Measurements from ENCODE around the gene VAMP8. TPM values are rescaled to one million over a fixed set of nuclear protein-coding genes. Genes with fewer than 3 reads are reported as not detected.

VAMP8 gene
- total RNA-seq, 1 experiment from 2014 or later = not detected

DNA sequence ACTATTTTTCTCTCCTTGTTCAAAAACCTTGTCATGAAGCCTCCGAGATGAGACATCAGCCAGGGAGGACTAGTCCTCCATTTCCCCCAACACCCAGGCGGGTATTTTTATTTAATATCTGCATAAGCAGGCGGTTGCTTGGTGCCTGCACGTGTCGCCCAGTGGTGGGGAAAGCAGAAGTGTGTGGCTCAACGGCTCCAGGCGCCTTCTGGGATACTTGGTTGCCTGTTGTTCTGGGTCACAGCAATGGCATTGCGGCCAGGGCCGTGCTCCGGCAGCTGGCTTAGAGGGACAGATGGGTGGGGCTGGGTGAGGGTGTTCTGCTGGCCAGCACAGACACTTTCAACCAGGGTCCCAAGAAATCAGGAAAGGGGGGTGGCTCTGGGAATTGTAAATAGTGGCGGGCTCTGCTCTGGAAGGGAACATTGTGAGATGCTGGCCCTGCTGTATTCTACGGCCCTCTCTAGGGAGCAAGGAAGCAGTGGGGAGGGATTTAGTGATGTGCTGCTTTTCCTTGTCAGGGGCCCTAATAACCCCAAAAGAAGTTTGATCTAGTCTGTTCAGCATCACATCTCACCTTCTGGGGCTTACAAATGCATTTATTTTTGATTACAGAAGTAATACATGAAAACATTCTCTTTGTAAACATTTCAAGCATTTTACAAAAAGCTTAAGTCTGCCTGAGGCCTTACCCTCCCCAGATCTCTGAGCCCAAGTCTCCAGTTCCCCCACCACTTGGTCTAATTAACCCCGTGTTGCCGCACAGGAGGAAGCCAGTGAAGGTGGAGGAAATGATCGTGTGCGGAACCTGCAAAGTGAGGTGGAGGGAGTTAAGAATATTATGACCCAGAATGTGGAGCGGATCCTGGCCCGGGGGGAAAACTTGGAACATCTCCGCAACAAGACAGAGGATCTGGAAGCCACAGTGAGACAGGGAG is 1.1 kb downstream of the VAMP8 start:
- DNase-seq (ENCODE audit: low read depth in 1 of 2, low spot score in 2 of 2) = no peak
- H3K4me3 ChIP-seq = no peak overlapping the region
- H3K4me1 ChIP-seq (replicated peaks) = peaks cover 5% of the 10 kb centered on the region; the same call in 1 of the 2 replicates
- no peaks in the 10 kb centered on the region for H3K36me3 ChIP-seq
- no peak overlapping the region for H3K27ac ChIP-seq
- H3K27me3 ChIP-seq (replicated peaks) = no peaks in the 10 kb centered on the region; the same call in 1 of the 2 replicates
- H3K9me3 ChIP-seq (replicated peaks) = no peaks in the 10 kb centered on the region

DNA sequence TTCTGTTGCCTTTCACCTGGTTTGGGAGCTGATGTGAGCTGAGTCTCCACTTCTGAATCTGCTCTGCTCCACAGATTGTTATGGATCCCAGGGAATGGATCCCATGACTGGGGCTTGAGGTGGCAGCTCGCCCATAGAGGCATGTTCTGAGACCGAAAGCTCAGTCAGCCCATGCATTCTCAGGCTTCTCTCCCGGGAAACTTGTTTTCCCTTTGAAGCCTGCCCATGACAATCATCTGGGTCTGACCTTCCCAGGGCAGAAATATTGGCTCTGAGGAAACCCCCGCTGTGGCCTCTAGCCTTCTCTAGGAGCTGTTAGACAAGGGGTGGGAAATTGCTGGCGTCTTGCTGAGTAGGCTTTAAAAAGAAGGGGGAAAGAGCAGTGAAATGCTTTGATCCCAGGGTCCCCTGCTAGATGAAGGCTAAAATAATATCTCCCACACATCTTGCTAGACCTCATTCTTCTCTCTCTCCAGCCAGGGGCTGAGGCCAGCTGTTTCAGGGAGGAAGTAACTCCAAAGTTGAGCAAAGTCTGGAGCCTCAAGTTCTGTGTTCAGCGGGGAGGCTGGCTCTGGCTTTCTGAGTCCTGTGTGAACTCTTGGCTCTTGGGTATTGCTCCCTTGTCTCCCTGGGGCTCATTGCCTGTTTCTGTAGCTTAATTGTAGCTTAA is 2.0 kb downstream of the VAMP8 start:
- no peak overlapping the region for H3K4me3 ChIP-seq

DNA sequence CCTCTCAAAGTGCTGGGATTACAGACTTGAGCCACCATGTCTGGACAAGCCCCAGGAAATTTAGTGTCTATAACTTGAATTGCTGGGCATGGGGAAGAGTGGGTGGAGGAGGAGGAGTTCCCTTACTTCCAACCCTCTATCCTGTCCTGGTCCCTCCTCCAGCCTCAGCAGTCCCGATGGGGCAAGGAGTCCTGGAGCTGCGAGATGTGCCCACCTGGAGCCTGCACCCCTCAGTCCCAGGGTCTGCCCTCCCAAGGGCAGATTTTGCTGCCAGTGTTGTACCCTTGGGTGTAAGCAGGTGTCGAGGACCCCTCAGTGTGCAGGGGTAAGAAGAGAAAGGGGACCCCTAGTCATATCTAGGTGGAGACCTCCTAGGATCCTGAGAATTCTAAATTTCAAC is 2.8 kb downstream of the VAMP8 start:
- no peak for DNase-seq (ENCODE audit: low read depth in 1 of 2, low spot score in 2 of 2)
- Histone ChIP-seq H3K27me3 (replicated peaks) (no peaks in the 10 kb centered on the region), H3K27ac (no peak overlapping the region), H3K4me3 (no peak overlapping the region), H3K4me1 (replicated peaks) (peaks cover 20% of the 10 kb centered on the region), H3K36me3 (no peaks in the 10 kb centered on the region), H3K9me3 (replicated peaks) (no peaks in the 10 kb centered on the region)

More for the DNA sequence above, 2.0 kb downstream of the VAMP8 start:
- no peak for DNase-seq (ENCODE audit: low read depth in 1 of 2, low spot score in 2 of 2)
- Histone ChIP-seq H3K27me3 (replicated peaks) (no peaks in the 10 kb centered on the region), H3K36me3 (no peaks in the 10 kb centered on the region), H3K9me3 (replicated peaks) (no peaks in the 10 kb centered on the region), H3K4me1 (replicated peaks) (peaks cover 12% of the 10 kb centered on the region), H3K27ac (no peak overlapping the region)

GRCh38 chr2:85582492-85582891 is 5.1 kb downstream of the VAMP8 start:
- H3K27ac ChIP-seq = no peak overlapping the region
- no peaks in the 10 kb centered on the region for H3K9me3 ChIP-seq (replicated peaks)
- no peak overlapping the region for H3K4me3 ChIP-seq
- no peaks in the 10 kb centered on the region for H3K36me3 ChIP-seq
- no peaks in the 10 kb centered on the region for H3K27me3 ChIP-seq (replicated peaks)
- DNase-seq (ENCODE audit: low read depth in 1 of 2, low spot score in 2 of 2) = no peak
- peaks cover 30% of the 10 kb centered on the region for H3K4me1 ChIP-seq (replicated peaks)

- Histone ChIP-seq H3K4me1 (replicated peaks) (peaks cover 31% of the 10 kb centered on the region), H3K36me3 (no peaks in the 10 kb centered on the region), H3K27ac (peak overlapping the region; percentile 81), H3K9me3 (replicated peaks) (no peaks in the 10 kb centered on the region), H3K27me3 (replicated peaks) (no peaks in the 10 kb centered on the region), H3K4me3 (peak overlapping the region; percentile 60)
- no peak for DNase-seq (ENCODE audit: low read depth in 1 of 2, low spot score in 2 of 2)
These were observed 6.4 kb downstream of the VAMP8 start for GRCh38 chr2:85583667-85584353.

DNA sequence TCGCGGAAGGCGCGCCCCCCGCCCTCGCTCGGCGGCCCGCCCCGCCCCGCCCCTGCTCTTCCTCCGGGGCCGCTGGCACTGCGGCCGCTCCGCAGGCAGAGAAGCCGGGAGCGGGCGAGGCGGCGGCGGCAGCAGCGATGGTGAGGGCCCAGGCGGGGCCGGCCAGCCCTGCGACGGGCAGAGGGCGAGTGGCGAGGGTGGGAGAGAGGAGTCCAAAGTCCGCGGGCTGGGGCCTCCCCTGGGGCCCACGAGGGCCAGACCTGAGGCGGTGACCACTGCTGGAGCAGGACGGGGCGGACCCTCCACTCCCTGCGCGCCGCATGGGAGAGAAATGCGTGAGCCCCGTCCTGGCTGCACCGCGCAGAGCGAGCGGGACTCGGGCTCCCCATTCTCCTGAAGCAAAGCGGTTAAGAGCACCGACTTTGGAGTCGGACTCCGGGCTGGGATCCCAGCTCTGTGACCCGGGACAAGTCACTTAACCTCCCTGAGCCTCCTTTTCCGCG is 7.0 kb downstream of the VAMP8 start, which contains the start of gene VAMP5:
TSS of gene VAMP5 (plus strand) at position 78 of the 503 bp plus-strand sequence. CDS start at position 138, 60 bp downstream.
- H3K4me3 ChIP-seq = peak within 1 kb of the TSS; percentile 60
- H3K27me3 ChIP-seq (replicated peaks) = no peaks in the 10 kb centered on the region
- DNase-seq (ENCODE audit: low read depth in 1 of 2, low spot score in 2 of 2) = no peak
- H3K4me1 ChIP-seq (replicated peaks) = peaks cover 37% of the 10 kb centered on the region
- H3K36me3 ChIP-seq = no peaks in the 10 kb centered on the region
- no peaks in the 10 kb centered on the region for H3K9me3 ChIP-seq (replicated peaks)
- H3K27ac ChIP-seq = peak within 1 kb of the TSS; percentile 81

GRCh38 chr2:85584857-85585780 is 7.7 kb downstream of the VAMP8 start:
- no peaks in the 10 kb centered on the region for H3K27me3 ChIP-seq (replicated peaks)
- peak; percentile 89 to 90 for DNase-seq (ENCODE audit: low read depth in 1 of 2, low spot score in 2 of 2)
- no peaks in the 10 kb centered on the region for H3K9me3 ChIP-seq (replicated peaks)
- H3K4me3 ChIP-seq = peak overlapping the region; percentile 60
- H3K27ac ChIP-seq = peak overlapping the region; percentile 81
- peaks cover 44% of the 10 kb centered on the region for H3K4me1 ChIP-seq (replicated peaks)
- H3K36me3 ChIP-seq = no peaks in the 10 kb centered on the region

DNA sequence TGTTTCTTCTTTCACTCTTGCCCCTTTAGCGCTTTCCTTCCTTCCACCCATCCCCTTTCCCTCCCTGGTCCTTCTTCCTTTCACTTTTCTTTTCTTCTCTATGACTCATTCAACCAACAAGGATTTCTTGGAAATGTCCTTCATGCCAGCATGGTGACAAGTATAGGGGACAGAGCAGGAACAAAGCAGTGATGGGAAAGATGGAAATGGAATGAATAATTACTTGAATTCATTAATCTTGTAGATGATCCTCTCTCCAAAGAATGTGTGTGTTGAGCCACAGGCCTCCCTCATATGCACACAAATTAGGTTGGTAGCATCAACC is 8.4 kb downstream of the VAMP8 start:
- DNase-seq (ENCODE audit: low read depth in 1 of 2, low spot score in 2 of 2) = peak in 1 of 2 experiments; percentile 87
- H3K9me3 ChIP-seq (replicated peaks) = no peaks in the 10 kb centered on the region
- peaks cover 49% of the 10 kb centered on the region for H3K4me1 ChIP-seq (replicated peaks)
- H3K27ac ChIP-seq = peak overlapping the region; percentile 81
- H3K36me3 ChIP-seq = no peaks in the 10 kb centered on the region
- H3K27me3 ChIP-seq (replicated peaks) = no peaks in the 10 kb centered on the region
- no peak overlapping the region for H3K4me3 ChIP-seq

DNA sequence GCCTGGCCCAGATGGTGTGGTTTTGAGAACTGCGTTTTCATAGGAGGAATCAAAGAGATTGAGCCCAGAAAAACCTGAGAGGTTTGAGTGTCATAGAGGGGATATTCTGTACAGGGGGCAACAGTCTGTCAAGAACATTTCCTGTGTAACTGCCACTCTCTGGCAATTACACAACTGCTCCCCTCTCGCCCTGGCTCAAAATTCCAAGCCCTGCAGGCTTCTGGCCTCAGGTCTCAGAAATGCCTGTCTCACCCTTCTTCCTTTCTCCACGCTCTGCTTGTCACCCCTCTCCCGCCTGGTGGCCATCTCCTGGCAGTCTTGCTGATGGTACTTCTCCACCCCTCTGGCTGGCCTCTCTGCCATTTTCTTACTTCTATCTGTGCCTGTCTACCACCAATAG is 10.8 kb downstream of the VAMP8 start:
- H3K36me3 ChIP-seq = no peaks in the 10 kb centered on the region; the same call in 1 of the 2 replicates
- no peak overlapping the region for H3K4me3 ChIP-seq
- no peaks in the 10 kb centered on the region for H3K9me3 ChIP-seq (replicated peaks)
- no peaks in the 10 kb centered on the region for H3K27me3 ChIP-seq (replicated peaks)
- no peak overlapping the region for H3K27ac ChIP-seq
- no peak for DNase-seq (ENCODE audit: low read depth in 1 of 2, low spot score in 2 of 2)
- H3K4me1 ChIP-seq (replicated peaks) = peaks cover 60% of the 10 kb centered on the region

DNA sequence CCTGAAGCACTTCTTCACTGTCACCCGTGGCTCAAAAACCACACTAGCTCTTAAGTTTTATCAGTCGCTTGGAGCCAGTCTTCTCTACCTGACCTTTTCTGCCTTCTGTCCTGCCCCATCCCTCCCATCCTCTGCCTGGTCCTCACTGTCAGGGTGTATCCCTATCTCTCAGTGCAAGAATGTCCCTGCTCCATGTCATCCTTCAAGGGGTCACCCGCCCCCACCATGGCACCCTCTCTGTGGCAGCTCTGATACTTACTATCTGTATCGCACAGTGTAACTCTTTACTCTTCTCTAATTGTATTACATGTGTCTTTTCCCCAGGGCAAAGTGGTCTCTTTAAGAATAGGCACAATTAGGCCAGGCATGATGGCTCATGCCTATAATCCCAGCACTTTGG is 11.3 kb downstream of the VAMP8 start:
- H3K36me3 ChIP-seq = no peaks in the 10 kb centered on the region; the same call in 1 of the 2 replicates
- H3K27ac ChIP-seq = no peak overlapping the region
- H3K27me3 ChIP-seq (replicated peaks) = no peaks in the 10 kb centered on the region
- H3K4me1 ChIP-seq (replicated peaks) = peaks cover 59% of the 10 kb centered on the region
- DNase-seq (ENCODE audit: low read depth in 1 of 2, low spot score in 2 of 2) = no peak
- no peak overlapping the region for H3K4me3 ChIP-seq
- H3K9me3 ChIP-seq (replicated peaks) = no peaks in the 10 kb centered on the region

- no peak for DNase-seq (ENCODE audit: low read depth in 1 of 2, low spot score in 2 of 2)
- no peak overlapping the region for H3K4me3 ChIP-seq
- H3K9me3 ChIP-seq (replicated peaks) = no peaks in the 10 kb centered on the region
- no peaks in the 10 kb centered on the region for H3K27me3 ChIP-seq (replicated peaks)
- no peaks in the 10 kb centered on the region; the same call in 1 of the 2 replicates for H3K36me3 ChIP-seq
- H3K27ac ChIP-seq = no peak overlapping the region; the same call in 1 of the 2 replicates
- peaks cover 55% of the 10 kb centered on the region for H3K4me1 ChIP-seq (replicated peaks)
These were observed 11.8 kb downstream of the VAMP8 start for GRCh38 chr2:85589181-85589580.

- peaks cover 51% of the 10 kb centered on the region for H3K4me1 ChIP-seq (replicated peaks)
- H3K9me3 ChIP-seq (replicated peaks) = no peaks in the 10 kb centered on the region
- H3K4me3 ChIP-seq = no peak overlapping the region
- H3K27ac ChIP-seq = peak overlapping the region; percentile 74
- no peaks in the 10 kb centered on the region for H3K27me3 ChIP-seq (replicated peaks)
- peak; percentile 92 to 95 for DNase-seq (ENCODE audit: low read depth in 1 of 2, low spot score in 2 of 2)
- H3K36me3 ChIP-seq = no peaks in the 10 kb centered on the region; the same call in 1 of the 2 replicates
These were observed 12.8 kb downstream of the VAMP8 start for GRCh38 chr2:85589982-85590791.

Data from SJSA1 (cell line).